ENCODE measurements around the gene KLK3. TPM values are rescaled to one million over a fixed set of nuclear protein-coding genes. Genes with fewer than 3 reads are reported as not detected.

KLK3 gene
- total and polyA plus RNA-seq, 2 experiments from 2014 or later, result 0.19 TPM; not detected in 1

- Histone ChIP-seq H3K4me3 (no peak overlapping the region), H3K79me2 (replicated peaks; ENCODE audit: insufficient read depth) (no peaks in the 10 kb centered on the region), H3F3A (replicated peaks; ENCODE audit: low read depth) (no peaks in the 10 kb centered on the region), H4K20me1 (replicated peaks; ENCODE audit: insufficient read depth) (no peaks in the 10 kb centered on the region), H3K36me3 (ENCODE audit: insufficient read depth) (no peaks in the 10 kb centered on the region), H3K9me2 (ENCODE audit: insufficient read depth) (no peaks in the 10 kb centered on the region), H2AFZ (no peak overlapping the region), H3K4me2 (no peak overlapping the region), H3K27ac (ENCODE audit: low read depth) (no peak overlapping the region), H3K4me1 (ENCODE audit: insufficient read depth) (peaks cover 13% of the 10 kb centered on the region; the same call in 1 of the 2 replicates), H3K27me3 (ENCODE audit: insufficient read depth) (peaks cover 21% of the 10 kb centered on the region)
- no peak overlapping the region for H3K27ac Mint-ChIP-seq
- ATAC-seq, result no peak
- H3K4me3 Mint-ChIP-seq, result no peak overlapping the region
- DNase-seq (ENCODE audit: low spot score), result no peak
- peaks cover 25% of the 10 kb centered on the region for H3K4me1 Mint-ChIP-seq
- peaks cover 28% of the 10 kb centered on the region for H3K27me3 Mint-ChIP-seq (ENCODE audit: insufficient read depth, low read depth, poor library complexity)
- TF ChIP-seq ETS1 (IDR thresholded peaks at IDR 0.05) (no peak), CTCF (conservative IDR thresholded peaks at IDR 0.05; ENCODE audit: low read depth in 2 of 2) (no peak), POLR2AphosphoS5 (IDR thresholded peaks at IDR 0.05; ENCODE audit: low read depth) (no peak), CREB1 (CRISPR knock-in tag; IDR thresholded peaks at IDR 0.05; ENCODE audit: low read depth) (no peak), JUNB (IDR thresholded peaks at IDR 0.05; ENCODE audit: unreplicated experiment) (no peak), EZH2phosphoT487 (IDR thresholded peaks at IDR 0.05; ENCODE audit: unreplicated experiment) (no peak), REST (IDR thresholded peaks at IDR 0.05; ENCODE audit: unreplicated experiment) (no peak), NANOG (IDR thresholded peaks at IDR 0.05; ENCODE audit: borderline replicate concordance) (no peak), EZH2 (IDR thresholded peaks at IDR 0.05; ENCODE audit: low read depth, unreplicated experiment) (no peak), ZNF462 (CRISPR knock-in tag; IDR thresholded peaks at IDR 0.05) (no peak), ZNF114 (CRISPR knock-in tag; IDR thresholded peaks at IDR 0.05) (no peak)
- H3K36me3 Mint-ChIP-seq (ENCODE audit: low read depth), result peaks cover 5% of the 10 kb centered on the region
- peaks cover 36% of the 10 kb centered on the region for H3K9me3 Mint-ChIP-seq
Measured at GRCh38 chr19:50815439-50815838, 39.3 kb upstream of the KLK3 start.

All from GM23338 (cell line).